SU-DHL-6 (cell line): Measurements from ENCODE around the gene B3GAT1.

Source experiments
- EZH2phosphoT487 ChIP-seq: fragments of 200-600 bp; sonication (generic), shearing (Covaris generic); conservative IDR thresholded peaks from 2 replicates; pipeline ENCODE4 v1.6.1; 2018; ENCODE audit warnings: mild to moderate bottlenecking, antibody characterized with exemption, low read length, moderate library complexity, mixed read lengths
- TF ChIP-seq, protein P1 (sequence below): fragments of 200-600 bp; sonication (generic); IDR thresholded peaks from one replicate; pipeline ENCODE4 v1.5.1; 2017; ENCODE audit warnings: antibody characterized with exemption, mild to moderate bottlenecking, low read length, moderate library complexity; ENCODE audit not compliant: insufficient read depth, poor library complexity, severe bottlenecking

DNA sequence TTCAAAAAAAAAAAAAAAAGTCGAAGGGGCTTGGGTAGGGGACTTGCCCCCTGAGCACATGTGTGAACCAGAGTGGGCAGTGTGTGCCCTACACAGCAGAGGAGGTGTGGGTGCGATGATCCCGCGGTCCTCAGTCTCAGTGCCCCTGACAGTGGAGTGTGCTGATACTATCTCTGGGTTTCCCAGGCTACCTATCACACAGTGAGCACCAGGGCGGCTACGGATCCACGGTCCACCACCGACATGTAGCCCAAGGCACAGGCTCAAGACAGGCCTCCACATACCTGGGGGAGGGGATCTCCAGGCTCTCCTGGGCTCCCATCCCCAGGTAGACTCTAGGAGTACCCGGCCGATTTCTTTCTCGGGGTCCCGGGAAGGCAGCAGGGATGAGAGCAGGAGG, 9.1 kb downstream of the B3GAT1 start:
- TF ChIP-seq, protein P1, sequence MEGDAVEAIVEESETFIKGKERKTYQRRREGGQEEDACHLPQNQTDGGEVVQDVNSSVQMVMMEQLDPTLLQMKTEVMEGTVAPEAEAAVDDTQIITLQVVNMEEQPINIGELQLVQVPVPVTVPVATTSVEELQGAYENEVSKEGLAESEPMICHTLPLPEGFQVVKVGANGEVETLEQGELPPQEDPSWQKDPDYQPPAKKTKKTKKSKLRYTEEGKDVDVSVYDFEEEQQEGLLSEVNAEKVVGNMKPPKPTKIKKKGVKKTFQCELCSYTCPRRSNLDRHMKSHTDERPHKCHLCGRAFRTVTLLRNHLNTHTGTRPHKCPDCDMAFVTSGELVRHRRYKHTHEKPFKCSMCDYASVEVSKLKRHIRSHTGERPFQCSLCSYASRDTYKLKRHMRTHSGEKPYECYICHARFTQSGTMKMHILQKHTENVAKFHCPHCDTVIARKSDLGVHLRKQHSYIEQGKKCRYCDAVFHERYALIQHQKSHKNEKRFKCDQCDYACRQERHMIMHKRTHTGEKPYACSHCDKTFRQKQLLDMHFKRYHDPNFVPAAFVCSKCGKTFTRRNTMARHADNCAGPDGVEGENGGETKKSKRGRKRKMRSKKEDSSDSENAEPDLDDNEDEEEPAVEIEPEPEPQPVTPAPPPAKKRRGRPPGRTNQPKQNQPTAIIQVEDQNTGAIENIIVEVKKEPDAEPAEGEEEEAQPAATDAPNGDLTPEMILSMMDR = no peak
- TF ChIP-seq EZH2phosphoT487 = no peak
